ENCODE data around the gene CALB2.

The CALB2 gene

DNA sequence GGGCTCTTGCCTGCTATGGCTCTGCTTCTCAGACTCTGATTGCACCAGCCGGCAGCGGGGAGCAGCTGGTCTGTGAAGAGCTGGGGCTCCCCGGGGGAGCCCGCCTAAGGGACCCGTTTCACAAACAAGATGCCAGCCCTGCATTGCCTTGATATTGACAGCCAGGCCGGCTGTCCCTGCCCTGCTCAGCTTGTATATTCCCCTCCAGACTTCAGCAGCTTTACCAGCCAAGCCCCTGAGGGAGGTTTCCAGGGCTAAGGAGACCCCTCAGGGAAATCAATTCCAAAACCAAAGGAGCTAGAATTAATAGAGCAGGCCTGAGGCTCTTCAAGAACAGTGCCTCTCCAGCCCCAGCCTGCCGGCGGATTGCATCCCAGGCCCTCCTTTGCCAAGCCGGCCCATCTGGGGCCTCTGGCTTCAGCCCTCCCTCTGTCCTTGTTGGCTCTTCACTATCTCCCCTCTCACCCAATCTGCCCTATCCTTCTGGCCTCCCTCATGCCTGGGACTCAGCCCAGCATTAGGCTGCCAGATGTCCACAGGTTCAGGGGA, 5.7 kb downstream of the CALB2 start:
- DNase-seq: no peak
- ATAC-seq: no peak
- no peak overlapping the region for H3K4me3 Mint-ChIP-seq
- H3K27ac Mint-ChIP-seq: no peak overlapping the region
- H3K27me3 Mint-ChIP-seq: peaks cover 25% of the 10 kb centered on the region
- H3K9me3 Mint-ChIP-seq: no peaks in the 10 kb centered on the region
- H3K4me1 Mint-ChIP-seq: no peaks in the 10 kb centered on the region
- no peaks in the 10 kb centered on the region for H3K36me3 Mint-ChIP-seq (ENCODE audit: low read depth)

DNA sequence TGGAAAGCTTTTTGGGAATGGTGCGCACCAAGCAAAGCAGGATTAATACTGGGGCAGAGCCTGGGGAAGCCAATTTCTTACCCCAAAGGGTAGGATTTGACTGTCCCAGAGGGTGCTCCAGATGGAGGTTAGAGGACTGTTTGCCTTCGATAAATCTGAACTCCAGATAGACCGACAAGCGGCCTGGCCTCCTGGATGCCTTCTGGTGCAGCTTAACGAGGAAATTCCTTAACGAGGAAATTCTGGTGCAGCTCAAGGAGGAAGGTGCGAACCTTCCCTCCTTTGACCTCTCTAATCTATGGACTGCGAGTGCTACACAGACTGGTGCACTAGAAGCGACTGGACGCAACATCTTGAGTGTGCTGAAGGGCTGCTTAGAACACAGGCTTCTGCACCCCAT, 6.5 kb downstream of the CALB2 start:
- H3K27me3 Mint-ChIP-seq: peaks cover 20% of the 10 kb centered on the region
- no peak for ATAC-seq
- H3K27ac Mint-ChIP-seq: no peak overlapping the region
- H3K9me3 Mint-ChIP-seq: no peaks in the 10 kb centered on the region
- no peaks in the 10 kb centered on the region for H3K36me3 Mint-ChIP-seq (ENCODE audit: low read depth)
- no peak for DNase-seq
- no peaks in the 10 kb centered on the region for H3K4me1 Mint-ChIP-seq
- H3K4me3 Mint-ChIP-seq: no peak overlapping the region

DNA sequence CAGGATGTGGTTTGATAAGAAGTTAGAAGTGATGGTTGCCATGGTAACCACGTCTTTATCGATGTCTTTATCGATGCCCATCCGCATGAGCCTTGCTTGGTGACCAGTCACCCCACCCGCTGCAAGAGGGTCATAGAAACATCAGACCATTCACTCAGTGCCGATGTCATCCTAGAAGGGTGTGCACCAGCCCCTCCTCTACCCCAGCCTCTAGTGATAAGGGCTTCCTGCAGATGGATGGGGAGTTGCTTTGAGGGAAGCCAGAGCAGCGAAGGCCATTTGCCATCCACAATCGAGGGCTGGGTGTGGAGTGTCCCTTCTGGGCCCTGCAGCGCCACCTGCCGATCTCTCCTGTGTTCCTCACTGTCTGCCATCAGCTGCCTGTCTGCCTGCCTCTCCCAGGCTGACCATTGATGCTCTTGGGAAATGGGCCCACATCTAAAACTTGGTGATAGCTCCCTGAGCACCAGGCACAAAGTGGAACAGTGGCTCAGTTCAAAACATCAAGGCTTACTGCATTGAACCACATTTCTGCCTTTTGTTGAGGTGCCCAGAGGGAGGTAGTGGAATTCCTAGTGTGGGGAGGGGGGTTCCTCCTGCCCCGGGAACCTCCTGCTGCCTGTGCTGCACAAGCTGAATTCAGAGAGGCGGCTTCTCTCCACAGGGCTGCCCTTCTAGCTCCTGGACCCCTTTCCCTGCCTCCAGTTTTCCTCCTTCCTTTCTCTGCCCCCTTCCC, 8.9 kb downstream of the CALB2 start:
- peak; percentile 61 for ATAC-seq
- H3K36me3 Mint-ChIP-seq (ENCODE audit: low read depth): no peaks in the 10 kb centered on the region

DNA sequence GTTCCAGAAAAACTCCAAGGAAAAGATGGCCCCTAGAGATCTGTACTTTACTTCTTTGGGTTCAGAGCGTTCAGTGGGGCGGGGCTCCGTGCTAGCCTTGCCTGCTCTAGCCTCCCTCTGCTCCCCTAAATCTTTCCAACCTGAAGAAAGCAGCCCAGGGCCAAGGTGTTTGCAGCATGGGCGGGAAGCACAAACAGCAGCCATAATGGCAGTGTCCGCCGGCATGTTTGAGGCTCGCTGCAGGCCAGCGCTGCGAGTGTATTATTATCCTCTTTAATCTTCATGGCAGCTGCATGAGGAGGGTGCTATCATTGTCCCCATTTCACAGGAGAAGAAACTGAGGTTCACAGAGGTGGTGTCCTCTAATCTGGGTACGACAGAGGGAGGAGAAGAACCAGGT, 10.4 kb downstream of the CALB2 start:
- no peaks in the 10 kb centered on the region for H3K9me3 Mint-ChIP-seq
- H3K27me3 Mint-ChIP-seq: peaks cover 13% of the 10 kb centered on the region

More for the DNA sequence above, 8.9 kb downstream of the CALB2 start:
- Mint-ChIP-seq H3K27me3 (peaks cover 13% of the 10 kb centered on the region), H3K9me3 (no peaks in the 10 kb centered on the region), H3K27ac (no peak overlapping the region), H3K4me3 (no peak overlapping the region), H3K4me1 (no peaks in the 10 kb centered on the region)
- peak; percentile 52 for DNase-seq

DNA sequence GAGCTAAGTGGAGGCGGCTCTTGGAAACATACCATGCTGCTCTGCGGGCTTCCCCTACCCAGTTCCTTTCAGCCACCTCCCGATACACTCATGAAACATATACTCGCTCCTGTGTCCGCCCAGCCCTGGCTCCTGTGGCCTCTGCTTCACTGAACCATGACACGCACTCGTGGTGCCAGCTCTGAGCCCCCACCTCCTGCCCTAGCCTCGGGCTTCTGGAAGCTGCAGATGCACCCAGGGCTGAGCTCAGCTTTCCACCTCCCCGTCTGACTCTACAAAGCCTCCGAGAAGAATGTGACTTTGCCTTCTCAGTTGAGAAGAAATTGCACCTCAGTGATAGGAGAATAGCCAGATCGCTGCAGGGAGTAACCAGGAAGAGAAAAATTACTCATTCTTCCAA, 11.0 kb downstream of the CALB2 start:
- DNase-seq (no peak), ATAC-seq (no peak)
- no peak overlapping the region for H3K4me3 Mint-ChIP-seq
- H3K27me3 Mint-ChIP-seq: peaks cover 18% of the 10 kb centered on the region
- no peak overlapping the region for H3K27ac Mint-ChIP-seq
- H3K36me3 Mint-ChIP-seq (ENCODE audit: low read depth): no peaks in the 10 kb centered on the region
- H3K9me3 Mint-ChIP-seq: no peaks in the 10 kb centered on the region
- no peaks in the 10 kb centered on the region for H3K4me1 Mint-ChIP-seq

More for the DNA sequence above, 10.4 kb downstream of the CALB2 start:
- DNase-seq: no peak
- Mint-ChIP-seq H3K27ac (no peak overlapping the region), H3K36me3 (ENCODE audit: low read depth) (no peaks in the 10 kb centered on the region), H3K4me3 (no peak overlapping the region), H3K4me1 (no peaks in the 10 kb centered on the region)
- no peak for ATAC-seq

DNA sequence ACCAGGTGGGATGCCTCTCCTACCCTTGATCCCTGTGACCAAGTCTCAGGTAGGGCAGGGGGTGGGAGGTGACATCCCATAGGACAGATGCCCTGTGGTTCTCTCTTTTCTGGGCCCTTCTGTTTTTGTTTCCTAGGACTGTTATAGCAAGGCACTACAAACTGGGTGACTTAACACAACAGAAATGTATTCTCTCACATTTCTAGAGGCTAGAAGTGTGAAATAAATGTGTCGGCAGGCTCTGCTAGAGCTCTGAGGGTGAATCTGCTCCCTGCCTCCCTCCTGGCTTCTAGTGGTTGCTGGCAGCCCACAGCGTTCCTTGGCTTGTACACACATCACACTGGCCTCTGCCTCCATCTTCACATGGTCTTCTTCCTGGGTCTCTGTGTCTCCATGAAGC, 12.7 kb downstream of the CALB2 start:
- DNase-seq: no peak
- no peaks in the 10 kb centered on the region for H3K4me1 Mint-ChIP-seq
- H3K4me3 Mint-ChIP-seq: no peak overlapping the region
- H3K36me3 Mint-ChIP-seq (ENCODE audit: low read depth): no peaks in the 10 kb centered on the region
- ATAC-seq: no peak
- no peak overlapping the region for H3K27ac Mint-ChIP-seq
- peaks cover 20% of the 10 kb centered on the region for H3K27me3 Mint-ChIP-seq
- no peaks in the 10 kb centered on the region for H3K9me3 Mint-ChIP-seq

DNA sequence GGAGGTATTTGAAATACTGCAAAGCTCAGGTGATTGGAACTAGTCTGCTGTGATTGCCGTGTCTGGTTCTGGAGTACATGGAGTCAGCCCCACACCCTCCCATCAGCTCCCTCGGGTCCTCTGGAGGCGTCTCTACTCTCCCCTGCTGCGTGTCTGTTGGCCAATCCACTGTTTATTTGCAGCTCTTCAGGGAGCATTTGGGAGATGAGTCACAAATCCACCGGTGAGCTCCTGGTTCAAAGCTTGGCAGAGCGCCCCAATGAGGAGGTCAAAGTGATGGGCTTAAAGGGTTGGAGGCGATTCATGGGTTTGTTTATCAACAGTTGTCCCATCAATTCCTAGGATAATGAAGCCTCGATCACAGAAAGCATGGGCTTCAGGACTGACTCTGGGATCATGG, 14.6 kb downstream of the CALB2 start:
- H3K36me3 Mint-ChIP-seq (ENCODE audit: low read depth): no peaks in the 10 kb centered on the region
- DNase-seq (no peak), ATAC-seq (no peak)
- H3K4me3 Mint-ChIP-seq: no peak overlapping the region
- H3K4me1 Mint-ChIP-seq: no peaks in the 10 kb centered on the region
- H3K27ac Mint-ChIP-seq: no peak overlapping the region
- H3K27me3 Mint-ChIP-seq: peaks cover 15% of the 10 kb centered on the region
- no peaks in the 10 kb centered on the region for H3K9me3 Mint-ChIP-seq

DNA sequence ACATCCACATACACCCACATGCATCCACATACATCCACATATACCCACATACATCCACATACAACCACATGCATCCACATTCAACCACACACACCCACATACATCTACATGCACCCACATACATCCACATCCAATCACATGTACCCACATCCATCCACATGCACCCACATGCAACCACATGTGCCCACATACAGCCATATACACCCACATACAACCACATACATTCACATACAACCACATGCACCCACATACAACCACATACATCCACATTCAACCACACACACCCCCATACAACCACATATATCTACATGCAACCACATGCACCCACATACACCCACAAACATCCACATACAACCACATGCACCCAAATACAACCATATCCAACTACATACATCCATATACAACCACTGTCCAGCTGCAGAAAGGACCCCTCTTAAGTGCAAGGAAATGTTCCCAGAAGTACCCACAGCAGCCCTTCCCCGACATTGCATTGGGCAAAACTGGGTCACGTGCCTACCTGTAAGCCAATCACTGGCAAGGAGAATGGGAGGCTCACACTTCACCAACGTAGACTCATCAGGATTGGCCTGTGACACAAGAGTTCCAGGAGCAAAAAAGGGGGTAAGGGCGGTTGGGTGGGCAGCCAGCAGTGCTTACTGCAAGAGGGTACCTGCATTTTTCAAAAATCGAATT, 18.1 kb downstream of the CALB2 start:
- DNase-seq: no peak
- no peak overlapping the region for H3K27ac Mint-ChIP-seq
- ATAC-seq: no peak
- H3K4me3 Mint-ChIP-seq: no peak overlapping the region
- H3K9me3 Mint-ChIP-seq: no peaks in the 10 kb centered on the region
- no peaks in the 10 kb centered on the region for H3K4me1 Mint-ChIP-seq
- peaks cover 25% of the 10 kb centered on the region for H3K27me3 Mint-ChIP-seq
- H3K36me3 Mint-ChIP-seq (ENCODE audit: low read depth): no peaks in the 10 kb centered on the region

DNA sequence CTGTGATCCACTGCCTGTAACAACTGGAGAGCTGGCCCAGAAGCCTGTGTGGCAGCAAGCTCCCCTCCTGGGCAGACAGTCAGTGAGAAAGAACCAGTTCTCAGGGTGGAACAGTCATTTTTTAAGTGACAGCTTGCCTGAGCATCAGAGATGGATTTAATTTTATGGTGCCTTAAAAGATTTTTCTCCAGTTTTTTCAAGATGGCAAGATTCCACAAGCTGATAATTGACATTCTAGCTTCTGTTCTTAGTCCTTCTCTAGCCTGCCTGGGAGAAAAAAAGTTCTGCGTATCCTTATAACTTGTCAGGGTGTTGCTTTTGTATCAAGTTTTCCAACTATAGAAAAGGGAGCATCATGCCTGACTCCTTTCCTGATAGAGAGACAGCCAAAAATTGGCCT, 21.2 kb downstream of the CALB2 start:
- Mint-ChIP-seq H3K4me3 (no peak overlapping the region), H3K27ac (no peak overlapping the region), H3K36me3 (ENCODE audit: low read depth) (no peaks in the 10 kb centered on the region), H3K9me3 (no peaks in the 10 kb centered on the region), H3K4me1 (no peaks in the 10 kb centered on the region), H3K27me3 (peaks cover 18% of the 10 kb centered on the region)
- ATAC-seq (no peak), DNase-seq (no peak)

DNA sequence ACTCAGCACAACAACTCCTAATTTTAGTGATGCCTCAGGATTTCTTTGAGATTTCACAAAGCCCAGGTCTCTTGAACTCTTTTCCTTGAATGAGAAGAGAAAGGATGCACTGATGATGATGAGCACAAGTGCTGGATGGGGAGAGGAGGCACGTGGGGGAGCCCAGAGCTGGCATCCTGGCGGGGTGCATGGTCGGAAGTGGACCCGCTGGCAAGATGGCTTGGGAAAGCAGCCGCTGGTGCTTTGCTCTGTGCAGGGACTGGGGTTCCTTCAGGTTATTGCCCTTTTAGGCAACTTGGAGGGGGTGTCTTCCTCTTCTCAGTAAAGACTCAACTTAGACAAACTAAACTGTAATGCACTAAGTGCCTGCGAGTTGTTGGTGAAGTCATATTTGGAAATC, 22.3 kb downstream of the CALB2 start:
- H3K27ac Mint-ChIP-seq: no peak overlapping the region
- ATAC-seq (no peak), DNase-seq (no peak)
- no peak overlapping the region for H3K4me3 Mint-ChIP-seq
- no peaks in the 10 kb centered on the region for H3K9me3 Mint-ChIP-seq
- no peaks in the 10 kb centered on the region for H3K4me1 Mint-ChIP-seq
- H3K36me3 Mint-ChIP-seq (ENCODE audit: low read depth): no peaks in the 10 kb centered on the region
- peaks cover 23% of the 10 kb centered on the region for H3K27me3 Mint-ChIP-seq

DNA sequence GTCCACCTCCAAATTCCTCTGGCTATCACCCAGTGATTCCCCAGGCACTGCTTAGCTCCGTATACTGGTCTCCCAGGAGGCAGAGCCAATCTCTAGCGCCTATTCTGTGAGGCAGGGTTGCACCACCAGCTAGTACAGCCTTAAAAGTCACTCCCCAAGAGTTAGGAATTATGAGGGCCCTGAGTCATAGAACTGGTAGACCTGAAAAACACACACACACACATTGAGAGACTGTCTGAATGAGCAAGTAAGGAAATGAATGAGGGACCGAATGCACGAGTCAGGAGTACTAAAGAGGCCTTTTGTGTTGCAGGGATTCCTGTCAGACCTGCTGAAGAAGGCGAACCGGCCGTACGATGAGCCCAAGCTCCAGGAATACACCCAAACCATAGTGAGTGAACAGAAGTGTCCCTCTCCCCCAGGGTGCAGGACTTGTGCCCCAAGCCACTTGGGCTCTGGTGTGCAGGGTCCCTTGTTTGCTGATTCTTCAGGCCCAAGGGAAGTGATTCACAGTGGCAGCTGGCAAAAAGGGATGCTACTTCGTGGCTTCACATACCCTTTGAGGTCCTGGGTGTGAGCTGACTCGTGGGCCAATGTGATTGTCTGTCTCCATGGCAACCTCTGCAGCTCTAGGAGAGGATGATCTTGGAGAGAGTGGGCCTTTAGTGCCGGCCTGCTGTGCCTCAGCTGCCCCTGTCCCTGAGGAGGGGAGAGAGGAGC, 24.7 kb downstream of the CALB2 start:
- DNase-seq (peak; percentile 8), ATAC-seq (peak; percentile 68)
- Mint-ChIP-seq H3K9me3 (no peaks in the 10 kb centered on the region), H3K27me3 (peaks cover 32% of the 10 kb centered on the region), H3K4me1 (no peaks in the 10 kb centered on the region), H3K4me3 (no peak overlapping the region), H3K36me3 (ENCODE audit: low read depth) (no peaks in the 10 kb centered on the region), H3K27ac (no peak overlapping the region)

DNA sequence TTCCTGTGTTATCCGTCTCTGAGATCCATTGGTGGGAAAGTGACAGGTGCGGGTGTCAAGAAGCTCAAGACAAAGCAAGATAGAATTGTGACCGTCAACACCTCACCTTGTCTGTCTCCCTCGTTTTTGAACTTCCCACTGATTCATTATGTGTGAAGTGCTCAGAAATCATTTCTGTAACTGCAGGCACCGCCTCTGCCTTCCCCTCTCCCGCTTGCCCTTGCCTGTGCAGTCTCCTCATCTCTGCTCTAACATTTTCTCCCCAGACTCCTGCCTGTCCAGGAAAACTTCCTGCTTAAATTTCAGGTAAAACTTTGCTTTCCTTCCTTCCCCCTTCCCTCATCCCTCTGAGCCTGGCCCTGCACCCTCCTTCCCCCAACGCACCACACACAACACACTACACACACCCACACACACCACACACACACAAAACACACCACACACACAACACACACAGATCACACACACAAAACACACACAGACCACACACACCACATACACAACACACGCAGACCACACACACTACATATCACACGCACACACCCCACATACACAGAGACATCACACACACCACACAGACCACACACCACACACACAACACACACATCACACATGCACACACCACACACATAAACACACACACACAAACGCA, 25.7 kb downstream of the CALB2 start:
- ATAC-seq: no peak
- Mint-ChIP-seq H3K36me3 (ENCODE audit: low read depth) (no peaks in the 10 kb centered on the region), H3K27me3 (peaks cover 33% of the 10 kb centered on the region), H3K27ac (no peak overlapping the region), H3K9me3 (no peaks in the 10 kb centered on the region), H3K4me3 (no peak overlapping the region), H3K4me1 (no peaks in the 10 kb centered on the region)
- DNase-seq: no peak

DNA sequence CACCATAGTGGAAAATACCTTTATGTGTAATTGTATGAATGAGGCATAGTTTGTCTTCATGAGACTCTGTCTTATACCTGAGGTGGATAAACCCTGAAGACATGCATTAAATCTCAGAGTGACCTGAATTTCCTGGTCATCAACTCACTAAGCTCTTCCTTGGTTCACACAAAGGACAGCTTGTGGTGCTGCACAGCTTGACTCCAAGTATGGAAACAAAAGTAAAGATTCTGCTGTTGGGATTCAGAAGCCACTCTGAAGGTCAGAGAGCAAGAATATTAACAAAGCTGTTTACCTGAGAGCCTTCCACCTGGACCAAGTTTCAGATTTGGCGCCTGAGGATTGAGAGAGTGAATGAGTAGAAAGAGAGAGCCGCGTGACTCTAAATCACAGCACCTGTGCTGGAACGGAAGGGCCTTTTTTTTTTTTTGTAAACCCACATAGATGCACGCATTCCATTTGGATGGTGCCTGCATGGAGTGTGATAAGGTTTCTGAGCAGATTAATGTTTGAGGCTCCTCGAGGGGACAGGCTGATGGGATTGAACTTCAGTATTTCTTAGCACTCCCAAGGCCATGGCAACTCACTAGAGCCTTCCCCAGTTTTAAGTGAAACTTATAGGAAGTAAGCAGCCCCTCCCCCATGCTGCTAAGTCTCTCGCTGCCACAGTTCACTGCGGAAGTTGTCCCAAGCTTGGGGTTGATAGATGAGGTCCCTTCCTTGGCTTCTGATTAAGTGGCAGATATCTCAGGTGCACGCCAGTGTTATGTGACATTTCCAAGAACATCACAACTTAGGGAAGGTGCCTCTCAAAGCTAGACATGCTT, 28.7 kb downstream of the CALB2 start:
- Mint-ChIP-seq H3K27ac (no peak overlapping the region), H3K36me3 (ENCODE audit: low read depth) (no peaks in the 10 kb centered on the region), H3K4me3 (no peak overlapping the region), H3K4me1 (no peaks in the 10 kb centered on the region), H3K27me3 (peaks cover 37% of the 10 kb centered on the region), H3K9me3 (no peaks in the 10 kb centered on the region)
- no peak for ATAC-seq
- no peak for DNase-seq

DNA sequence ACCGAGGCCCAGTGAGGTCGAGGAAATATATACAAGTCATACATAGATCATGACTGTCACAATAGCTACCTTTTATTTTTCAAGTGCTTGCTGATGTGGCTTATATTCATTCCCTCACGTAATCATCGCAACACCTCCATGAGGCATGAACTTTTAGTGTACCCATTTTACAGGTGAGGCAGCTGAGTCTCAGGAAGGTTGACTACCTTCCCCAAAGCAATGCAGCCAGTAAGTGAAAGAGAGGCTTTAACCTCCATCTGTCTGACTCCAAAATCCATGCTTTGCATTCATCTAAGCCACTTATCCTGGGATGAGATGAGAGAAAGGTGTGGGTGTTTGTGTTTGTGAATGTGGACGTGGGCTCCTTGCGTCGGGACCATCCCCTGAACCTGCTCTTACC, 30.8 kb downstream of the CALB2 start:
- DNase-seq: no peak
- Mint-ChIP-seq H3K9me3 (no peaks in the 10 kb centered on the region), H3K4me3 (no peak overlapping the region), H3K27ac (no peak overlapping the region), H3K27me3 (peaks cover 40% of the 10 kb centered on the region), H3K36me3 (ENCODE audit: low read depth) (no peaks in the 10 kb centered on the region), H3K4me1 (no peaks in the 10 kb centered on the region)
- ATAC-seq: no peak
